Metanephros (tissue), 2 donors: Measurements from ENCODE around the gene TRANK1. TPM values are rescaled to one million over a fixed set of nuclear protein-coding genes. Genes with fewer than 3 reads are reported as not detected.

Source experiments
- small RNA-seq: library from RNA; depleted of rRNA; stranded (forward); fragments of <200 nt; gene quantifications from one replicate; pipeline ENCODE3, GENCODE V24; 2014; ENCODE audit warnings: low replicate concordance
- total RNA-seq: library from RNA; depleted of rRNA; stranded (reverse); fragments of >200 nt; gene quantifications from one replicate; pipeline ENCODE4 v1.2.3, GENCODE V29; 2014

TRANK1 gene
- total RNA-seq: 13.1 TPM

GRCh38 chr3:36944641-36945270 is at the start of gene TRANK1:
Gene TRANK1 (minus strand): TSS chr3:36945054. CDS start chr3:36944809, 245 bp downstream.

GRCh38 chr3:36993326-36994283 is 48.8 kb upstream of the TRANK1 start, which contains the start of gene MLH1:
Gene MLH1 (plus strand): TSS chr3:36993518. CDS start chr3:36993548, 30 bp downstream.

GRCh38 chr3:36992806-36993325 is 48.0 kb upstream of the TRANK1 start, which contains the start of gene EPM2AIP1:
Gene EPM2AIP1 (minus strand): TSS chr3:36993131. CDS start chr3:36993077, 54 bp downstream.

Small RNA genes lying within 50 kb of the gene (small RNA-seq; reads per million reads assigned to genes)
- not detected for gene RNU6ATAC4P

Other genes starting within 250 kb of the TRANK1 start
- gene DCLK3, start 180.5 kb downstream of the TRANK1 start, total RNA-seq: 0.47 TPM
- 28.3 TPM for gene EPM2AIP1, start 48.1 kb upstream of the TRANK1 start, total RNA-seq
- gene MLH1, start 48.5 kb upstream of the TRANK1 start, total RNA-seq: 60.2 TPM
- gene LRRFIP2, start 229.5 kb upstream of the TRANK1 start, total RNA-seq: 47.4 TPM